ENCODE results near the gene IFIT1B. TPM values are rescaled to one million over a fixed set of nuclear protein-coding genes. Genes with fewer than 3 reads are reported as not detected.

IFIT1B gene
- total RNA-seq, 1 donor = not detected

DNA sequence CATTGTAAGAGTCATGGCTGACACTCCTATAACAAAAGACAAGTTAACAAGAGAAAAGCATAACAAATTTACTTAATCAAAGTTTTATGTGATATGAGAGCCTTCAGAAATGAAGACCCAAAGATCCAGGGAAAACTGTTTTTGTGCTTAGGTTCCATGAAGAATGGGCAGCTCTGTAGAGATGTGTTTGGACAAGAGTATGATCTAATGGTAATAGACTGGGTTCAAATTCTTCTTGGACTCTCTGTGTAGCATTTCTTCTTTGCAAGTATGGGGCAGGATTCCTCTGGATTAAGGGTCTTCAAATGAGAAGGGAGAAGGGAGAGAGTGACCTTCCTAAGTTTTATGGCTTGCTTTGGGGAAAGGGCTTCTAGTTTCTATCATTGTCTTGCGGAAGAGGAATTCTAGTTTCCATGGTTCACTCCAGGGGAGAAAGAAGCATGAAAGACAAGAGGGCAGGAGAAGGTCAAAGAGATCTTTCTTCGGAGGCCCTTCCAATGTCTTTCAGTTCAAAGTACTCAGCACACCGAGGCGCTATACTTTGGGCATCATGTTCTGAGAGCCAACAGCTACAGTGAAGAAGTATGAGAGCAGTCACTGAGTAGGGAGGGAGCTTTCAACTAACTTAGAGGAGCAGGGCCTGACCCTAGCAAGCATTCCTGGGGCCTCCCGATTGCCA, 34.6 kb upstream of the IFIT1B start:
- TF ChIP-seq, protein P1, sequence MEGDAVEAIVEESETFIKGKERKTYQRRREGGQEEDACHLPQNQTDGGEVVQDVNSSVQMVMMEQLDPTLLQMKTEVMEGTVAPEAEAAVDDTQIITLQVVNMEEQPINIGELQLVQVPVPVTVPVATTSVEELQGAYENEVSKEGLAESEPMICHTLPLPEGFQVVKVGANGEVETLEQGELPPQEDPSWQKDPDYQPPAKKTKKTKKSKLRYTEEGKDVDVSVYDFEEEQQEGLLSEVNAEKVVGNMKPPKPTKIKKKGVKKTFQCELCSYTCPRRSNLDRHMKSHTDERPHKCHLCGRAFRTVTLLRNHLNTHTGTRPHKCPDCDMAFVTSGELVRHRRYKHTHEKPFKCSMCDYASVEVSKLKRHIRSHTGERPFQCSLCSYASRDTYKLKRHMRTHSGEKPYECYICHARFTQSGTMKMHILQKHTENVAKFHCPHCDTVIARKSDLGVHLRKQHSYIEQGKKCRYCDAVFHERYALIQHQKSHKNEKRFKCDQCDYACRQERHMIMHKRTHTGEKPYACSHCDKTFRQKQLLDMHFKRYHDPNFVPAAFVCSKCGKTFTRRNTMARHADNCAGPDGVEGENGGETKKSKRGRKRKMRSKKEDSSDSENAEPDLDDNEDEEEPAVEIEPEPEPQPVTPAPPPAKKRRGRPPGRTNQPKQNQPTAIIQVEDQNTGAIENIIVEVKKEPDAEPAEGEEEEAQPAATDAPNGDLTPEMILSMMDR (IDR thresholded peaks at IDR 0.05; ENCODE audit: insufficient read depth, low read length) = no peak

DNA sequence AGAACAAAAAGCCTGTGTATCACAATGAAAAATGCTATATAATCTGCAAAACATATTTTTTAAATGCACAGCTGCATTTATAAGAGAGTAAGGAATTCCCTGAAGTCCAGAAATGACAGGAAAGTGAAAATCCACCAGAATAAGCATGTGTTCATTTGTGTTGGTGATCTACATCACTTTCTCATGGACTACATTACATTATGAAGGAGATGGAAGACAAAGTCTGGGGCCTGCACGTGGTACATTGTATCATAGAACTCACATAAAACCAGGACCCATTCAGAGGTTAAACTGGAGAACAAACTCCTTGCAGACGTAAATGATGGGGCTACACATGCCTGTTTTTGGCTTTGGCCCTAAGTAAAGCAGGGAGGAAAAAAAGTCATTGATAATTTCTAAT, 33.7 kb upstream of the IFIT1B start:
- DNase-seq (ENCODE audit: low read depth) = no peak
- no peak overlapping the region for H3K4me3 ChIP-seq (ENCODE audit: low read depth, low read length)
- TF ChIP-seq, protein P1 (IDR thresholded peaks at IDR 0.05; ENCODE audit: insufficient read depth, low read length) = no peak

More for the DNA sequence above, 34.6 kb upstream of the IFIT1B start:
- no peak for DNase-seq (ENCODE audit: low read depth)
- no peak overlapping the region for H3K4me3 ChIP-seq (ENCODE audit: low read depth, low read length)

DNA sequence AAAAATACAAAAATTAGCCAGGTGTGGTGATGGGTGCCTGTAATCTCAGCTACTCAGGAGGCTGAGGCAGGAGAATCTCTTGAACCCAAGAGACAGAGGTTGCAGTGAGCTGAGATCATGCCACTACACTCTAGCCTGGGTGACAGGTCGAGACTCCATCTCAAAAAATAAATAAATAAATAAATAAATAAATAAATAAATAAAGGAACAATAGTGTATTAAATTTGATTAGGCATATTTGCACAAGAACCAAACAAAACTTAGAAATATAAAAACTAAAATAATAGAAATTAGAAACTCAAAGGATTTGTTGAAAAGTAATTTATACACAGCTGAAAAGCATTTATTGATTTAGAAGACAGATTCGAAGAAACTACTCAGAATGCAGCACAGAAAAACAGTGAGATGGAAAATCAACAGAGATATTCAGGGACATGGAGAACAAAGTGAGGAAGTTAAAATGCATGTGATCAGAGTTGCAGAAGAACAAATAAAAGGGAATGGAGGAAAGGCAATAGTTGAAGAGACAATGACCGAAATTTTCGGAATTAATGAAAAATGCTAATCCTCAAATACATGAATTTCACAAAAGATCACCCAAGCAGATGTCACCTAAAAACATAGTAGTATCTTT, 32.4 kb upstream of the IFIT1B start:
- no peak for DNase-seq (ENCODE audit: low read depth)
- TF ChIP-seq, protein P1 (IDR thresholded peaks at IDR 0.05; ENCODE audit: insufficient read depth, low read length) = no peak
- H3K4me3 ChIP-seq (ENCODE audit: low read depth, low read length) = no peak overlapping the region

DNA sequence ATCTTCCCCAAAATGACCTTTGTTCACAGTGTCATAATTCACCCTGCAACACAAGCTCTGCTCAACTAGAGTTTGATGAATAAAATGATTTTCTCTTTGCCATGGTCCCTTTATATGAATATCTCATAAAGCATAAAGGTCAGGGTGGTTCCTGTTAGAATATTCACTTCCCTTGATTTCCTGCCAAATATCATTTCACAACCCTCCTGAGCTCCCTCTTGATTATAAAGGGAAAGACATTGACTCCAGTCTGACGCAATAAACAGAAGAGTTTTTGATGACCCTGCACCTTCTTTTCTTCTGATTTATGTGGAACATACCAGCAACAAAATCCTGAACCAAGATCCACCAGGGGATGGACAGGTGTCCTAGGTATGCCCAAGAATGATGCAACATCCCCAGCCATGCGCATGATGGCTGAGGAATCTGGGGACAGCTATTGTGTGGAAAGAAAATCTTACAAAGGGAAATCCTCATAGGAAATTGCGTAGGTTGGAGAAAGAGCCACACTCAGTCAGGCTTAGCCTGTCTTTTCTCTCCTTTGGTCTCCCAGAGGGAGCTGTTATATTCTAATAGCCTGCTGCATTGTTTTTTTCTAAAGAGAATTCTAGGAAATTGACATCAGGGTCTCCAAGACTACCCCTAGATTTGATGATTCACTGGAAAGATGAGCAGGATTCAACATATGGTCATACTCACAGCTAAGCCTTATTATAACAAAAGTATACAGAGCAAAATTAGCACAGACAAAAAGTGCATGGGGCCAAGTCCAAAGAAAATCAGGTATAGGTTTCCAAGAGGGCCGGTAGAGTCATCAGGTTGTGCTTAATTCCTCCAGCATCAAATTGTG, 31.2 kb upstream of the IFIT1B start:
- TF ChIP-seq, protein P1 (IDR thresholded peaks at IDR 0.05; ENCODE audit: insufficient read depth, low read length) = no peak
- peak; percentile 74 for DNase-seq (ENCODE audit: low read depth)
- H3K4me3 ChIP-seq (ENCODE audit: low read depth, low read length) = no peak overlapping the region

DNA sequence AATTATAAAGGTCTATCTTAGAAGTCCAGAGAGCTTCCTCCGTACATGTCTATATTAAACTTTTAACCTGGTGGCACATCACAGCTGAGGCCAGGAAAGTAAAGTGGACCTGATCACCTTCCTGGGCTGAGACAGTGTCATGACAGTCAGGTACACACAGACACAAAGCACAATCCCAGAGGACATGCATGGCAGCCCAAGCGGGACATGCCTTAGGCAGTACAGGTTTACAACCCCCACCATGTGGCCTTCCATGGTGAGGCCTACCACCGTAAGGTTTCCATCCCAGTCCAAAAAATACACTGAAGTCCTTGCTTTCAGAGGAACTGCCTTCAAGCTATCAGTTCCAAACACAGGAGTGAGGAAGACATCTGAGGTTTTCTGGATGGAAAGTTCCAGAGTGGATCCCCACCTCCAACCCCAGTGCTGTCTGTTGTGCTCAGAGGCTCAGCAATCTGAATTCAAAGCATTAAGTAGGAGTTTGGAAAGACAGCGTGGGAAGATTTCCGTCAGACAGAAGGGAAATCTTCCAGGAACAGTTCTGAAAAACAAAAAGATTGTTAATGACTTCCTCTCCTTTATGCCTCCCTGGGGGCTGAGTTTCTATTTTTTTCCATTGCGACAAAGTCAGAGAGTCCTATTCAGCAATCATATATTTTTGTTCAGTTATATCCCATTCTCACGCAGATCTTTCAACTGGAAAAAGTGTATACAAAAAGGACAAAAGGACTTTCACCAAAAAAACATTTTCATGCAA, 30.0 kb upstream of the IFIT1B start:
- DNase-seq (ENCODE audit: low read depth) = no peak

DNA sequence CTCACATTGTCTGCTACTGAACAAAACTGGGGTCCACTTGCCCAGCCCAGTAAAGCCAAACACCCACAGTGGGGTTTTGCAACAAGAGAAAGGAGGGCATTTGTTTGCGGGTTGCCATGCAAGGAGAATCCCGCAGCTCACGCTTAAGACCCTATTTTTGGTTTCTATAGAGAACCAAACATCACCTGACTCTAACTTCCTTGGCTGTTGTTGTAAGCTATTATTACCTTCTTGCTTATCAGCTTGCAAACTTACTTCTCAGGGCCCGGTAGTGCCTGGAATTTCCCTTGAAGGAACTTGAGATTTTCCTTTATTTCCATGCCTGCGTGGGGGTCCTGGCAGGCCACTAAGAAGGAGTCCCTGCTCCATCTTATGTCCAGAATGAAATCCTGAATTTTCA, 29.4 kb upstream of the IFIT1B start:
- DNase-seq (ENCODE audit: low read depth) = no peak
- TF ChIP-seq, protein P1 (IDR thresholded peaks at IDR 0.05; ENCODE audit: insufficient read depth, low read length) = no peak
- no peak overlapping the region for H3K4me3 ChIP-seq (ENCODE audit: low read depth, low read length)

More for the DNA sequence above, 30.0 kb upstream of the IFIT1B start:
- H3K4me3 ChIP-seq (ENCODE audit: low read depth, low read length) = no peak overlapping the region
- TF ChIP-seq, protein P1 (IDR thresholded peaks at IDR 0.05; ENCODE audit: insufficient read depth, low read length) = no peak
